ENCODE results near the gene OXNAD1.

Gene OXNAD1

GRCh38 chr3:16347548-16347947, 82.5 kb downstream of the OXNAD1 start:
- no peak for TF ChIP-seq ZNF274 (IDR thresholded peaks at IDR 0.05; ENCODE audit: low read depth, low read length)
- no peak overlapping the region for H3K4me3 ChIP-seq (ENCODE audit: low read length)

GRCh38 chr3:16349986-16350596, 85.1 kb downstream of the OXNAD1 start:
- no peak overlapping the region for H3K4me3 ChIP-seq (ENCODE audit: low read length)
- no peak for TF ChIP-seq ZNF274 (IDR thresholded peaks at IDR 0.05; ENCODE audit: low read depth, low read length)

DNA sequence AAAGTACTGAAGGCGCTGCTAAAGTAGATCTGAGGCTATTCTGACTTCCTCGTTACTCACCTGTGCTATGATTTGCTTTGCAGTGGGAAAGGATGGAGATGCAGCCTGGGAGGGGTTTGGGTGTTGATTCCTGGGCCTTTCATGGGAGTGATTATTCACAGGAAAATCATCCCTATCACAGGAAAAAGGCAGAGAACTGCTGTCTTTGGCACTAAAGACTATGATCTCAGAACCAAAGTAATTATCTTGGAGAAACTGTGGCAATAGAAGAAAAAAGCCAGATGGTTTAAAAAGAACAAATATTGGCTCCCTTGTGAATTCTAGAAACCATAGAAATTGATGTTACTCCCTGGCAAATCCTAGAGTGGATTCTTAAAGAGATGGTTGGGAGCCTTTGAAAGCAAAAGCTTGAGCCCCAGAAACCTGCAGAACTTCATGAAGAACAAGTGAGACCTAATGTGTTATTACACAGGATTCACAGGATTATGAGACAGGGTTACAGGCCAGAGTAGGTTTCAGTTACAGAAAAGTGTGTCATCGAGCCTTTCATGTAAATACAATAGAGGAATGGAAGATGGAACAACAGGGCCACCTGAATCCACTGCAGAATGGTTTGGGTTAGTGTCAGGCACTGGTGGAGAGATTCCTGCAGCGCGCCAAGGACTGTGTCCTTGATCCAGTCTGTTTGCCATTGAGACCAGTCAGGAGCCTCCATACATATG, 85.7 kb downstream of the OXNAD1 start:
- TF ChIP-seq ZNF274 (IDR thresholded peaks at IDR 0.05; ENCODE audit: low read depth, low read length), result no peak
- H3K4me3 ChIP-seq (ENCODE audit: low read length), result no peak overlapping the region

DNA sequence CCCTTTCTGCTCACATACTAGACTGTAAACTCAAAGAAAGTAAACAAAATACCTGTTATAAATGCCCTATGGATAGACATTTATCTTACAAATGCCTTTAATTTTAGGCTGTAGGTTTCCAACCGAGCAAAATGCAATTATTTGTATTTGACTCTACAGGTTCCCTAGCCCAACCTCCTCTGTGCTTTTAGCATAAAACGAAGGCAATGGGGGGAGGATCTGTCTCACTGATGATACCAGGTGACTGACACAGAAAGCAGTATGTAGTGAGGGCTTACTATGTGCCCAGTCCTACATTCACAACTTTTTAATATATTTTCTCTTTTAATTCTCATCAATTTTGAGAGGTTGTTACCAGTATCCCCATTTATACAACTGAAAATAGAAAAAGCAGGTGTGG, 87.4 kb downstream of the OXNAD1 start:
- H3K4me3 ChIP-seq (ENCODE audit: low read length), result no peak overlapping the region
- TF ChIP-seq ZNF274 (IDR thresholded peaks at IDR 0.05; ENCODE audit: low read depth, low read length), result no peak

- no peak overlapping the region for H3K4me3 ChIP-seq (ENCODE audit: low read length)
- TF ChIP-seq ZNF274 (IDR thresholded peaks at IDR 0.05; ENCODE audit: low read depth, low read length), result no peak
These were observed 89.3 kb downstream of the OXNAD1 start for GRCh38 chr3:16354291-16354690.

Data from GM08714 (cell line).